Smooth muscle cell (in vitro differentiated cells): ENCODE measurements around the gene PODN. TPM values are rescaled to one million over a fixed set of nuclear protein-coding genes. Genes with fewer than 3 reads are reported as not detected.

ENCODE experiments used
- DNase-seq: peaks from one replicate; lab custom pipeline; 2025; ENCODE audit not compliant: unreplicated experiment; lab: John Stamatoyannopoulos, UW
- H2AFZ ChIP-seq: fragments of 200-600 bp; sonication (generic); 2 replicates; pipeline ENCODE4 v1.6.0; 2016; ENCODE audit warnings: antibody characterized with exemption, low read depth, mild to moderate bottlenecking
- H3F3A ChIP-seq: fragments of 200-600 bp; sonication (generic); 2 replicates; pipeline ENCODE4 v1.6.0; 2017; ENCODE audit warnings: antibody characterized with exemption, low read depth
- H3K27ac ChIP-seq: fragments of 200-600 bp; sonication (generic); 2 replicates; pipeline ENCODE4 v1.5.1; 2016; ENCODE audit warnings: low read depth, mild to moderate bottlenecking
- H3K27me3 ChIP-seq: fragments of 200-600 bp; sonication (generic); 2 replicates; pipeline ENCODE4 v1.6.1; 2016; ENCODE audit warnings: low read depth, mild to moderate bottlenecking
- H3K36me3 ChIP-seq: fragments of 200-600 bp; sonication (generic); 2 replicates; pipeline ENCODE4 v1.5.1; 2016; ENCODE audit warnings: low read depth
- H3K4me1 ChIP-seq: fragments of 200-600 bp; sonication (generic); 2 replicates; pipeline ENCODE4 v1.5.1; 2016; ENCODE audit warnings: low read depth
- H3K4me2 ChIP-seq: fragments of 200-600 bp; sonication (generic); 2 replicates; pipeline ENCODE4 v1.6.0; 2016; ENCODE audit warnings: mild to moderate bottlenecking
- H3K4me3 ChIP-seq: fragments of 200-600 bp; sonication (generic); 2 replicates; pipeline ENCODE4 v1.5.1; 2016; ENCODE audit warnings: mild to moderate bottlenecking
- H3K79me2 ChIP-seq: fragments of 200-600 bp; sonication (generic); 2 replicates; pipeline ENCODE4 v1.6.0; 2016; ENCODE audit warnings: low read depth, mild to moderate bottlenecking
- H3K9ac ChIP-seq: fragments of 200-600 bp; sonication (generic); 2 replicates; pipeline ENCODE4 v1.6.0; 2016; ENCODE audit warnings: low read depth
- H3K9me3 ChIP-seq: fragments of 200-600 bp; sonication (generic); replicated peaks from 2 replicates; pipeline ENCODE4 v1.5.1; 2016; ENCODE audit warnings: low read depth
- H4K20me1 ChIP-seq: fragments of 200-600 bp; sonication (generic); 2 replicates; pipeline ENCODE4 v1.6.0; 2016; ENCODE audit warnings: low read depth
- CTCF ChIP-seq: fragments of 200-600 bp; sonication (generic); IDR thresholded peaks from 2 replicates; pipeline ENCODE4 v1.5.1; 2017; ENCODE audit warnings: borderline replicate concordance, mild to moderate bottlenecking, antibody characterized with exemption; ENCODE audit not compliant: insufficient read depth, poor library complexity, severe bottlenecking
- WGBS: methylation state at CpG from one replicate; pipeline ENCODE4 v1.1.7; 2016; ENCODE audit warnings: low lambda C conversion rate; 5-methylcytosine and 5-hydroxymethylcytosine counted together
- polyA plus RNA-seq: library from polyadenylated mRNA; unstranded; fragments of >200 nt; fragmentation: Nextera tagmentation; extraction: Ambion mirVana; gene quantifications from 2 replicates; pipeline ENCODE4 v1.2.1, GENCODE V29; 2016
- total RNA-seq: library from RNA; depleted of rRNA; stranded (reverse); fragments of >200 nt; gene quantifications from 2 replicates; pipeline ENCODE4 v1.2.3, GENCODE V29; 2014

Gene PODN
- total and polyA plus RNA-seq, 2 experiments from 2014 or later, result 0.27 to 0.45 TPM

- H3K4me2 ChIP-seq, result no peak overlapping the region
- H3K9me3 ChIP-seq, result no peaks in the 10 kb centered on the region
- WGBS, result 92% methylated on average over 18 of the region's 19 CpGs
These were observed 61.6 kb downstream of the PODN start for GRCh38 chr1:53123453-53124140.

DNA sequence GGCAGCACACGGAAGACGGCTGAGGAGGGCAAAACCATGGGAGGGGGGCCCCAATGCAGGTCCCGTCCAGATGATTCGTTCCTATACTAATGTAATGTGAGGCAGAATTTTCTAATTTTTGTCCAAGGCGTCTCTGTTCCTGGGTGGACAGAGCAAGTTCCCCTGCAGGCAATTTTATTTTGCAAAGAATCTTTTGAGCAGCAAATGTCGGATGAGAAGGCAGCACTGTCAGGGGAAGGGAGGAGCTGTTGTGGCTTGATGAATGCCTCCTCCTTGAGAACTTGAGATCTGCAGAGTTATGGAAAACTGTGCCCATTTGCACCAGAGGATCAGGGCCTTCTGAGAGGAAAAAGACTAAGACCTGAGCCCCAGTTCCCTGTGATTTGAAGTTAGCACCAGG is 63.1 kb downstream of the PODN start:
- Histone ChIP-seq H3K36me3 (no peaks in the 10 kb centered on the region), H3K4me3 (no peak overlapping the region), H2AFZ (no peak overlapping the region), H4K20me1 (no peaks in the 10 kb centered on the region), H3F3A (no peaks in the 10 kb centered on the region), H3K9me3 (no peaks in the 10 kb centered on the region), H3K9ac (no peak overlapping the region), H3K79me2 (no peaks in the 10 kb centered on the region), H3K4me1 (no peaks in the 10 kb centered on the region), H3K27ac (no peak overlapping the region), H3K4me2 (no peak overlapping the region), H3K27me3 (no peaks in the 10 kb centered on the region)
- DNase-seq, result no peak
- 86% methylated on average over 6 of the region's 6 CpGs for WGBS
- no peak for TF ChIP-seq CTCF

More at GRCh38 chr1:53123453-53124140, 61.6 kb downstream of the PODN start:
- H2AFZ ChIP-seq, result no peak overlapping the region
- H3K36me3 ChIP-seq, result no peaks in the 10 kb centered on the region
- no peak overlapping the region for H3K4me3 ChIP-seq
- no peak overlapping the region for H3K27ac ChIP-seq
- no peak for DNase-seq
- peaks cover 6% of the 10 kb centered on the region for H3K4me1 ChIP-seq
- H3K79me2 ChIP-seq, result no peaks in the 10 kb centered on the region
- peaks cover 2% of the 10 kb centered on the region for H3K27me3 ChIP-seq
- H4K20me1 ChIP-seq, result no peaks in the 10 kb centered on the region
- TF ChIP-seq CTCF, result no peak
- no peaks in the 10 kb centered on the region for H3F3A ChIP-seq
- H3K9ac ChIP-seq, result no peak overlapping the region

GRCh38 chr1:53125623-53126360 is 63.8 kb downstream of the PODN start:
- H3K36me3 ChIP-seq, result no peaks in the 10 kb centered on the region
- H3F3A ChIP-seq, result no peaks in the 10 kb centered on the region
- H3K4me1 ChIP-seq, result no peaks in the 10 kb centered on the region
- no peaks in the 10 kb centered on the region for H3K79me2 ChIP-seq
- no peak for DNase-seq
- H2AFZ ChIP-seq, result no peak overlapping the region
- no peak overlapping the region for H3K4me2 ChIP-seq
- no peak for TF ChIP-seq CTCF
- no peaks in the 10 kb centered on the region for H3K27me3 ChIP-seq
- no peak overlapping the region for H3K27ac ChIP-seq
- H3K9ac ChIP-seq, result no peak overlapping the region
- H4K20me1 ChIP-seq, result no peaks in the 10 kb centered on the region
- H3K9me3 ChIP-seq, result no peaks in the 10 kb centered on the region
- H3K4me3 ChIP-seq, result no peak overlapping the region
- 77% methylated on average over 10 of the region's 10 CpGs for WGBS

- Histone ChIP-seq H3K79me2 (no peaks in the 10 kb centered on the region), H2AFZ (no peak overlapping the region), H3K36me3 (no peaks in the 10 kb centered on the region), H3K9ac (no peak overlapping the region), H3K27ac (no peak overlapping the region), H3K4me3 (no peak overlapping the region), H3K9me3 (no peaks in the 10 kb centered on the region), H3K4me2 (no peak overlapping the region), H3K27me3 (no peaks in the 10 kb centered on the region), H3F3A (no peaks in the 10 kb centered on the region), H3K4me1 (no peaks in the 10 kb centered on the region), H4K20me1 (no peaks in the 10 kb centered on the region)
- TF ChIP-seq CTCF, result no peak
- WGBS, result 95% methylated on average over 1 of the region's 1 CpG
- DNase-seq, result no peak
These were observed 64.5 kb downstream of the PODN start for GRCh38 chr1:53126495-53126894.
